Activated CD8-positive, alpha-beta T cell treated with anti-CD3 and anti-CD28 coated beads, Interleukin-2, amount 10 ng/mL, durations not matched to agents 7 days and 5 days (primary cell): ENCODE measurements around the gene PHACTR2. TPM values are rescaled to one million over a fixed set of nuclear protein-coding genes. Genes with fewer than 3 reads are reported as not detected.
"Not testable (repeated sequence)": the region's sequence is repeated elsewhere in the genome, so short reads cannot be mapped to it uniquely, and the experiment has no call there.

Experiments used
- ATAC-seq: fragments of 150-1000 bp; cut with Tn5 transposase; one replicate; pipeline ENCODE4 v1.10.0; 2021; ENCODE audit warnings: moderate library complexity
- CTCF ChIA-PET: fragments of 350-600 bp; sonication (Branson Sonifier 250); formaldehyde crosslinking; loops from one replicate; lab custom pipeline; 2021; ENCODE audit warnings: antibody characterized with exemption; lab: Charles Lee
- POLR2A ChIA-PET: fragments of 350-600 bp; sonication (Branson Sonifier 250); formaldehyde crosslinking; loops from one replicate; lab custom pipeline; 2021; ENCODE audit warnings: antibody characterized with exemption; lab: Charles Lee
- DNase-seq: peaks from one replicate; pipeline ENCODE4 v3.0.0-alpha.2; 2020
- H3K27ac Mint-ChIP-seq: one replicate; pipeline ENCODE4 v1.8.0; 2021; ENCODE audit warnings: mild to moderate bottlenecking, mixed read lengths
- H3K27me3 Mint-ChIP-seq: one replicate; pipeline ENCODE4 v1.8.0; 2021; ENCODE audit warnings: low read depth, mixed read lengths
- H3K36me3 Mint-ChIP-seq: one replicate; pipeline ENCODE4 v1.8.0; 2021; ENCODE audit warnings: low read depth, mixed read lengths
- H3K4me1 Mint-ChIP-seq: one replicate; pipeline ENCODE4 v1.8.0; 2021; ENCODE audit warnings: low read depth, mixed read lengths
- H3K4me3 Mint-ChIP-seq: one replicate; pipeline ENCODE4 v1.8.0; 2021; ENCODE audit warnings: mild to moderate bottlenecking, mixed read lengths
- H3K9me3 Mint-ChIP-seq: one replicate; pipeline ENCODE4 v1.8.0; 2022; ENCODE audit warnings: mixed read lengths; ENCODE audit not compliant: insufficient read depth
- total RNA-seq, 2 experiments: library from RNA; stranded (reverse); gene quantifications; one replicate each; pipeline ENCODE4 v1.2.3, GENCODE V29; 2021

Gene PHACTR2
- total RNA-seq, 2 experiments from 2014 or later, result 22.4 to 23.1 TPM

DNA sequence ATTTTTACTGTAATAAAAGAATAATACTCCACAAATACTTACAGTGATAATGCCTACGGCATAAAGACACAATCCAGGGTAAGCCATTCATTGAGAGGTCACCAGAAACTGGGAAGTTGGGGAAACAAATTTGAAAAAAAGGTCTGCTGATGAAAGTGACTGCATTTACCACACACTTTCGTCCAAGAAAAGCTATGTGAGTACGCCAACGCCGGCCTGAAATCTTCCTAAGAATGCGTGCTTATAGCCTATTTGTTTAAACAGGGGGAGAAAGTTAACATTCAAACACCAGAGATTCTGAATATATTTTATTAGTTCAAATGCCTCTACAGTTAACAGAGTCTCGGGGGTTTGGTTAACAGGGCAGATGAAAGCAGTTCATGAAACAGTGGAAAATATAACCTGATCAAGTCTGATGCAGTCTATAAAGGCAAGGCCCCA, 164.7 kb downstream of the PHACTR2 start:
- ATAC-seq, result peak; percentile 58
- H3K27ac Mint-ChIP-seq, result peak overlapping the region; percentile 97
- POLR2A ChIA-PET, result interaction anchor here (0.6 to 1.4 kb wide), 5 partner anchors 12 to 1368 kb away, joined by 3 to 5 read pairs (median 3); no protein-coding TSS in a partner anchor

DNA sequence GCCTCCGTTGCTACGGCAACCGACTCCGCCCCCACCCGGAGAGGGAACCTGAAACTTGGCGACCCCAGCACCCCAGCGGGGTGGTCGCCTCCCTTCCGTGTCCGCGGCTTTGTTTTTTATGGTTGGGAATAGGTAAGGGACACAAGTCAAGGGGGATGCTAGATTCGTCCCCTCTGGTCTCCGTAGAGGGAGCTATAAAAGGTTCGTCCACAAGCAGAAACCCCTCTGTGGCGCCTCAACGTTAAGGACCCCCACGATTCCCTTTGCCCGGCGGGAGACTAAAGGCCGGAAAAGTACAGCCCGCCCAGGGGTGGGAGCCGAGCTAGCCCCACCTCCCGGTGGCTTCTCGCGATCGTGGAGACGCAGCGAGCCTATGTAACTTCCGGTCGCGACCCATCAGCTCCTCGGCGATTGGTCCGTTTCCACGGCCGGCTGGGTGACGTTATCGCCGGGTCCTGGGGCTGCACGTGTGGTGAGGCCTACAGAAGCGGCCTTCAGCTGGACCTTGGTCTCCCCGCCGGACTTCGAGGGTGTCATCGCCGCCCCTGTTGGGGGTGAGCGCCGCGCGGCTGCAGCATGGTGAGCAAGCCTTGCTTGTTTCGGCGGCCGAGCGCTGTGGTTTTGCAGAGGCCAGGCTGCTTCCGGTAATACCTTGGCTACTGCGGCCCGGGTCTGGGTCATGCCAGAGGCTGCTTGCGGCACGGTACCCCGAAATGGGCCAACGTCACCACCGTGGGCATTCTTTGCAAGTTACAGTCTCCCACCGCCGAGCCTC, 165.3 kb downstream of the PHACTR2 start, which contains the start of gene LTV1:
Gene LTV1, plus strand, starts transcription at position 437 of the 775 bp plus-strand sequence. Its CDS starts 140 bp downstream, at position 577.
- ATAC-seq (peak; percentile 97), DNase-seq (peak; percentile 96)
- H3K9me3 Mint-ChIP-seq, result no peaks in the 10 kb centered on the region
- peaks cover 16% of the 10 kb centered on the region for H3K4me1 Mint-ChIP-seq
- ChIA-PET POLR2A (interaction anchor here (0.5 to 1.4 kb wide), 13 partner anchors 8 to 1368 kb away, joined by 3 to 5 read pairs (median 3); partner anchors contain the start of genes ADAT2 and PEX3), CTCF (interaction anchor here (1.1 to 2.9 kb wide), 8 partner anchors 11 to 330 kb away, joined by 4 to 23 read pairs (median 5); no protein-coding TSS in a partner anchor)
- H3K27ac Mint-ChIP-seq, result peak within 1 kb of the TSS; percentile 97
- H3K4me3 Mint-ChIP-seq, result peak within 1 kb of the TSS; percentile 95
- peaks cover 37% of the 10 kb centered on the region for H3K36me3 Mint-ChIP-seq
- no peaks in the 10 kb centered on the region for H3K27me3 Mint-ChIP-seq

More for the DNA sequence above, 164.7 kb downstream of the PHACTR2 start:
- DNase-seq, result no peak
- H3K9me3 Mint-ChIP-seq, result no peaks in the 10 kb centered on the region
- peaks cover 16% of the 10 kb centered on the region for H3K4me1 Mint-ChIP-seq
- H3K4me3 Mint-ChIP-seq, result peak overlapping the region; percentile 95
- no peaks in the 10 kb centered on the region for H3K27me3 Mint-ChIP-seq
- H3K36me3 Mint-ChIP-seq, result peaks cover 32% of the 10 kb centered on the region
- CTCF ChIA-PET, result interaction anchor here (1.1 to 2.9 kb wide), 7 partner anchors 10 to 329 kb away, joined by 4 to 23 read pairs (median 5); no protein-coding TSS in a partner anchor

DNA sequence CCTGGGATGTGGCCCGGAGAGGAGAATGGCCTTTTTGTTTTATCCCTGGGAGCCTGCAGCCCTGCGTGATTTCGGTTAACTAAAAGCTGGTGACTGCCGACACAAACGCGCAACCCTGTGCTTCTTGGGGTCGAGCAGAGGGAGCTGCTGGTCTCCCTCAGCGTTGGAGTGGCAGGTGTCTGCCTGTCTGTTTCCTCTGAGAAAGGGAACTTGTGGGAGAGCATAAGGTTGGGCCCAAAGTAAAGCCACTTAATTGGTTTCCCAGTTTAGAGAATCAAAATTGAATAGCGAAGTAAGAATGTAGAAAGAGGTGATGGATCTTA, 165.9 kb downstream of the PHACTR2 start:
- DNase-seq, result no peak
- H3K27ac Mint-ChIP-seq, result peak overlapping the region; percentile 97
- CTCF ChIA-PET, result interaction anchor here (1.1 to 2.9 kb wide), 8 partner anchors 11 to 330 kb away, joined by 4 to 23 read pairs (median 5); no protein-coding TSS in a partner anchor
- H3K4me1 Mint-ChIP-seq, result peaks cover 16% of the 10 kb centered on the region
- H3K4me3 Mint-ChIP-seq, result peak overlapping the region; percentile 95
- no peaks in the 10 kb centered on the region for H3K27me3 Mint-ChIP-seq
- H3K36me3 Mint-ChIP-seq, result peaks cover 41% of the 10 kb centered on the region
- POLR2A ChIA-PET, result interaction anchor here (0.5 to 1.3 kb wide), 8 partner anchors 9 to 393 kb away, joined by 3 to 5 read pairs (median 4); partner anchors contain the start of genes ADAT2 and PEX3
- no peak for ATAC-seq
- H3K9me3 Mint-ChIP-seq, result no peaks in the 10 kb centered on the region

DNA sequence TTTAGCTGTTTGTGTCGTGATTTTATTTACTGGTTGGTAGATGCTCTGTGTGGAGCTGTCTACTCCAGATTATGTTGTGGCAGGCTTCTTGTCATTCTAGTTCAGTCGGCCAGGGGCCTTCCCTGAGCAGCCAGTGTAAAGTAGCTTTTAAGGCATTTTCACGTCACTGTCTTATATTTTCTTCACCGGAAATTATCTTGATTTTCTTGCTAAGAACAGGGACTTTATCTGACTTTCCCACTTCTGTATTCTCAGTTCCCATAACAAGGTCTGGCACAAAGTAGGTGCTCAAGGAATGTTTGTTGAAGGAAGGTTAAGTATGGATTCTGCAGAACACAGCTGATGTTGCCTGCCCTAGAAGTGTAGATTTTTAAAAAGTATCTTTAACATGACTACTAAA, 166.2 kb downstream of the PHACTR2 start:
- Mint-ChIP-seq H3K27ac (peak overlapping the region; percentile 97), H3K36me3 (peaks cover 45% of the 10 kb centered on the region), H3K4me1 (peaks cover 16% of the 10 kb centered on the region), H3K9me3 (no peaks in the 10 kb centered on the region), H3K27me3 (no peaks in the 10 kb centered on the region), H3K4me3 (peak overlapping the region; percentile 95)
- ATAC-seq (no peak), DNase-seq (peak; percentile 28)
- ChIA-PET CTCF (interaction anchor here (1.5 to 2.9 kb wide), 6 partner anchors 19 to 305 kb away, joined by 5 to 23 read pairs (median 6); no protein-coding TSS in a partner anchor), POLR2A (interaction anchor here (0.5 to 1.3 kb wide), 8 partner anchors 9 to 1165 kb away, joined by 3 to 5 read pairs (median 4); partner anchors contain the start of genes ADAT2 and PEX3)

DNA sequence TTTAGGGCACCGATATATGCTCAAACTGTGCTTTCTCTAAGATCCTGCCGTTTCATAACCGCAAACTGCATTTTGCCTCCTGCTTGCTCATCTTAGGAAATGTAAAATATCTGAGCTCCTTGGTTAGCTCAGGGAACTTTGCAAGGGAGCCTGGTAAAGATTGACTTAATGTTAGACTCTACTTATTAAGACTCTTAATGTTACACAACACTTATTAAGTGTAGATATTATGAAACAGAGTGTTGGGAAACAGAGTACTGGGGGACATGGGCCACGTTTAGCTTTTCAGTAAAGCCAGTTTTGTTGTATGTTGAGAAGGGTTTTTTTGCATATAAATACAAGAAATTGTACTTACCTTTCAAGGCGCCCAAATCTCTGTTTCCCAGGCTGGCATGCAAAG, 167.3 kb downstream of the PHACTR2 start:
- no peak overlapping the region for H3K4me3 Mint-ChIP-seq
- H3K36me3 Mint-ChIP-seq, result peaks cover 55% of the 10 kb centered on the region
- H3K4me1 Mint-ChIP-seq, result peaks cover 19% of the 10 kb centered on the region
- ChIA-PET POLR2A (interaction anchor here (0.6 kb wide), 1 partner anchor 260 kb away, joined by 3 read pairs; no protein-coding TSS in a partner anchor), CTCF (interaction anchor here (2.7 to 2.9 kb wide), 2 partner anchors 95 to 269 kb away, joined by 18 to 23 read pairs; no protein-coding TSS in a partner anchor)
- no peak overlapping the region for H3K27ac Mint-ChIP-seq
- DNase-seq (no peak), ATAC-seq (no peak)
- no peaks in the 10 kb centered on the region for H3K27me3 Mint-ChIP-seq
- no peaks in the 10 kb centered on the region for H3K9me3 Mint-ChIP-seq

DNA sequence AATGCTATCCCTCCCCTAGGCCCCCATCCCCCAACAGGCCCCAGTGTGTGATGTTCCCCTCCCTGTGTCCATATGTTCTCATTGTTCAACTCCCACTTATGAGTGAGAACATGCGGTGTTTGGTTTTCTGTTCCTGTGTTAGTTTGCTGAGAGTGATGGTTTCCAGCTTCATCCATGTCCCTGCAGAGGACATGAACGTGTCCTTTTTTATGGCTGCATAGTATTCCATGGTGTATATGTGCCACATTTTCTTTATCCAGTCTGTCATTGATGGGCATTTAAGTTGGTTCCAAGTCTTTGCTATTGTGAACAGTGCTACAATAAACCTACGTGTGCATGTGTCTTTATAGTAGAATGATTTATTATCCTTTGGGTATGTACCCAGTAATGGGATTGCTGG, 173.9 kb downstream of the PHACTR2 start:
- H3K36me3 Mint-ChIP-seq, result peaks cover 93% of the 10 kb centered on the region
- H3K4me1 Mint-ChIP-seq, H3K9me3 Mint-ChIP-seq: not testable (repeated sequence)

DNA sequence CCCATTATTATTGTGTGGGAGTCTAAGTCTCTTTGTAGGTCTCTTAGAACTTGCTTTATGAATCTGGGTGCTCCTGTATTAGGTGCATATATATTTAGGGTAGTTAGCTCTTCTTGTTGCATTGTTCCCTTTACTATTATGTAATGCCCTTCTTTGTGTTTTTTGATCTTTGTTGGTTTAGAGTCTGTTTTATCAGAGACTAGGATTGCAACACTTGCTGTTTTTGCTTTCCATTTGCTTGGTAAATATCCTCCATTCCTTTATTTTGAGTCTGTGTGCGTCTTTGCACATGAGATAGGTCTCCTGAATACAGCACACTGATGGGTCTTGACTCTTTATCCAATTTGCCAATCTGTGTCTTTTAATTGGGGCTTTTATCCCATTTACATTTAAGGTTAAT, 177.3 kb downstream of the PHACTR2 start:
- H3K4me1 Mint-ChIP-seq, CTCF ChIA-PET, H3K4me3 Mint-ChIP-seq, POLR2A ChIA-PET, DNase-seq, ATAC-seq, H3K27me3 Mint-ChIP-seq, H3K9me3 Mint-ChIP-seq, H3K27ac Mint-ChIP-seq: not testable (repeated sequence)
- peaks cover 90% of the 10 kb centered on the region for H3K36me3 Mint-ChIP-seq

More for the DNA sequence above, 173.9 kb downstream of the PHACTR2 start:
- H3K4me3 Mint-ChIP-seq, ATAC-seq, H3K27ac Mint-ChIP-seq, CTCF ChIA-PET, POLR2A ChIA-PET, DNase-seq, H3K27me3 Mint-ChIP-seq: not testable (repeated sequence)

DNA sequence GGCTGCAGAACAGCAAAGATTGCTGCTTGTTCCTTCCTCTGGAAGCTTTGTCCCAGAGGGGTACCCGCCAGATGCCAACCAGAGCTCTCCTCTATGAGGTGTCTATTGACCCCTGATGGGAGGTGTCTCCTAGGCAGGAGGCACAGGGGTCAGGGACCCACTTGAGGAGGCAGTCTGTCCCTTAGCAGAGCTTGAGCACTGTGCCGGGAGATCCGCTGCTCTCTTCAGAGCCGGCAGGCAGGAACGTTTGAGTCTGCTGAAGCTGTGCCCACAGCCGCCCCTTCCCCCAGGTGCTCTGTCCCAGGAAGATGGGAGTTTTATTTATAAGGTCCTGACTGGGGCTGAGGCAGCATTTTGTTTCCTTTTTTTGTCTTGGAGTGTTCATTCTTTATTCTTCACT, 179.0 kb downstream of the PHACTR2 start:
- not testable (repeated sequence) for H3K27ac Mint-ChIP-seq, H3K4me3 Mint-ChIP-seq
- POLR2A ChIA-PET, result interaction anchor here (0.7 kb wide), 1 partner anchor 1879 kb away, joined by 3 read pairs; the partner anchor contains the start of gene EPM2A

GRCh38 chr6:143857651-143858050, 179.9 kb downstream of the PHACTR2 start:
- ChIA-PET CTCF (interaction anchor here (1.0 kb wide), 1 partner anchor 156 kb away, joined by 3 read pairs; no protein-coding TSS in a partner anchor), POLR2A (interaction anchor here (0.7 kb wide), 1 partner anchor 1878 kb away, joined by 3 read pairs; the partner anchor contains the start of gene EPM2A)
- H3K9me3 Mint-ChIP-seq, result no peaks in the 10 kb centered on the region
- ATAC-seq, result no peak
- no peak for DNase-seq
- H3K27me3 Mint-ChIP-seq, result no peaks in the 10 kb centered on the region
- H3K36me3 Mint-ChIP-seq, result peaks cover 80% of the 10 kb centered on the region
- no peak overlapping the region for H3K4me3 Mint-ChIP-seq
- no peak overlapping the region for H3K27ac Mint-ChIP-seq
- H3K4me1 Mint-ChIP-seq, result peaks cover 4% of the 10 kb centered on the region

More for the DNA sequence above, 179.0 kb downstream of the PHACTR2 start:
- CTCF ChIA-PET, H3K9me3 Mint-ChIP-seq, H3K4me1 Mint-ChIP-seq, ATAC-seq, DNase-seq, H3K27me3 Mint-ChIP-seq: not testable (repeated sequence)
- peaks cover 84% of the 10 kb centered on the region for H3K36me3 Mint-ChIP-seq

- ChIA-PET POLR2A (interaction anchor here (0.6 kb wide), 1 partner anchor 932 kb away, joined by 6 read pairs; no protein-coding TSS in a partner anchor), CTCF (interaction anchor here (0.7 to 1.3 kb wide), 3 partner anchors 39 to 284 kb away, joined by 3 to 4 read pairs (median 3); no protein-coding TSS in a partner anchor)
- Mint-ChIP-seq H3K4me1 (no peaks in the 10 kb centered on the region), H3K36me3 (peaks cover 71% of the 10 kb centered on the region), H3K9me3 (no peaks in the 10 kb centered on the region), H3K27ac (no peak overlapping the region), H3K27me3 (no peaks in the 10 kb centered on the region), H3K4me3 (no peak overlapping the region)
- no peak for ATAC-seq
- no peak for DNase-seq
Measured at GRCh38 chr6:143859891-143860660, 182.3 kb downstream of the PHACTR2 start.

DNA sequence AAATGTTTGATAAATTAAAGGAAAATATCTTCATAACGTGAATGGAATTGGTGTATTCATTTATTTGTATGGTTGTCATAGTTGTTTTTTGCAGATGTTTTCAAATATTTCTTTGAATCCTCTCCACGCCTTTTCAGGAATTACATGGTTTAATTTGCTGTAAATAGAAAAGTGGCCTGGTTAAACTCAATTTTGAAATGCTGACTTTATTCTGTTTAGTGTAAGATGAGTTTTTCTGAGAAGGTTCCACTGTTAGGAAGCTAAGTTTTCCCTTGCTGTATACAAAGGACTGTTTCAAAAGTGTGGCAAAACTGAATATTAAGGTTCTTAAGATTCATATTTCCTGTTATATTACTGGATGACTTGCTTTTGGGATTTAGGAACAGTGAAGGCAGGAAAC, 186.0 kb downstream of the PHACTR2 start:
- DNase-seq (no peak), ATAC-seq (no peak)
- CTCF ChIA-PET, result interaction anchor here (0.6 to 1.9 kb wide), 4 partner anchors 76 to 357 kb away, joined by 3 to 7 read pairs (median 4); no protein-coding TSS in a partner anchor
- Mint-ChIP-seq H3K27me3 (no peaks in the 10 kb centered on the region), H3K9me3 (no peaks in the 10 kb centered on the region), H3K4me3 (no peak overlapping the region), H3K4me1 (no peaks in the 10 kb centered on the region), H3K27ac (no peak overlapping the region), H3K36me3 (peaks cover 44% of the 10 kb centered on the region)
- POLR2A ChIA-PET, result no interaction called here
